ENCODE results near the gene CLIP4.

The CLIP4 gene

DNA sequence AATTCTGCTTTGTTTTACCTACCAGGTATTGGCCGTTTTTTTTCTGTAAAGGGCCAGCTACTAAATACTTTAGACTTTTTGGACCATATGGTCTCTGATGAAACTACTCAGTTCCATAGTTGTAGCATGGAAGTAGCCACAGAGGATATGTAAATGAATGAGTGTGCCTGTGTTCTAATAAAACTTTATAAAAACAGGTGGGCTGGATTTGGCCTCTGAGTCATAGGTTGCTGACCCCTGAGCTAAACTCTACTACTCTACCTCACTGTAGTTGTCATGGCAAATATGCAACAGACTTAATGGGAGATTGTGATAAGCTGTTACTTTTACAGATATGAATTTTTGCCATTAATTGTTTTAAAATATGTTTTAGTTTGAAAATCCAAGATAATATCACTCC is 19.7 kb downstream of the CLIP4 start:
- DNase-seq (ENCODE audit: low read depth) = no peak

DNA sequence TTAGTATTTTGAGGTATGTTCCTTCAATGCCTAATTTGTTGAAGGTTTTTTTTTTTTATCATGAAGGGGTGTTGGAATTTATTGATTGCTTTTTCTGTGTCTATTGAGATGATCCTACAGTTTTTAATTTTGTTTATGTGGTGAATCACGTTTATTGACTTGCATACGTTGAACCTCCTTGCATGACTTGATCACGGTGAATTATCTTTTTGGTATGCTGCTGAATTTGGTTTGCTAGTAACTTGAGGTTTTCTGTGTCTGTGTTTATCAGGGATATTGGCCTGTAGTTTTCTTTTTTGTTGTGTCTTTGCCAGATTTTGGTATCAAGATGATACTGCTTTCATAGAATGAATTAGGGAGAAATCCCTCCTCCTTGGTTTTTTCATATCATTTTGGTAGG is 23.9 kb downstream of the CLIP4 start:
- DNase-seq (ENCODE audit: low read depth) = no peak

DNA sequence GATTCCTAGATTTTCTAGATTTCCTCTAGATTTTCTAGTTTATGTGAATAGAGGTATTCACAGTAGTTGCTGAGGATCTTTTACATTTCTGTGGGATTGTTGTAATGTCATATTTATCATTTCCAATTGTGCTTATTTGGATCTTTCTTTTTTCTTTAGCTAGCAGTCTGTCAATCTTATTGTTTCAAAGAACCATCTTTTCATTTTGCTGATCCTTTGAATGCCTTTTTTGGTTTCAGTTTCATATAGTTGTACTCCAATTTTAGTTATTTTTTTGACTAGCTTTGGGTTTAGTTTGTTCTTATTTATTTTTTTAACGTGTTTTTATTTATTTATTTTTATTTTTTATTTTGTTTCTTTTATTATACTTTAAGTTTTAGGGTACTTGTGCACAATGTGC is 24.5 kb downstream of the CLIP4 start:
- no peak for DNase-seq (ENCODE audit: low read depth)

DNA sequence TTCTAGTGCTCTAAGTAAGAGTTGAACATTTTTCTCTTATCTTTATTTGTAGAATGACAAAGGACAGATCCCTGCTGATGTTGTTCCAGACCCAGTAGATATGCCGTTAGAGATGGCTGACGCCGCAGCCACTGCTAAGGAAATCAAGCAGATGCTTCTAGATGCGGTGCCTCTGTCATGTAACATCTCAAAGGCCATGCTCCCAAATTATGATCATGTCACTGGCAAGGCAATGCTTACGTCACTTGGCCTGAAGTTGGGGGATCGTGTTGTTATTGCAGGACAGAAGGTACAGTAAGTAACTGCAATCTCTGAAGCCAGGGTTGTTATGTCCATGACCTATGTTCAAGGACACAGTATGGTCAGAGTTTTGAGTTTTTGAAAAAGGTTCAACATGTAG is 28.4 kb downstream of the CLIP4 start:
- no peak for DNase-seq (ENCODE audit: low read depth)

DNA sequence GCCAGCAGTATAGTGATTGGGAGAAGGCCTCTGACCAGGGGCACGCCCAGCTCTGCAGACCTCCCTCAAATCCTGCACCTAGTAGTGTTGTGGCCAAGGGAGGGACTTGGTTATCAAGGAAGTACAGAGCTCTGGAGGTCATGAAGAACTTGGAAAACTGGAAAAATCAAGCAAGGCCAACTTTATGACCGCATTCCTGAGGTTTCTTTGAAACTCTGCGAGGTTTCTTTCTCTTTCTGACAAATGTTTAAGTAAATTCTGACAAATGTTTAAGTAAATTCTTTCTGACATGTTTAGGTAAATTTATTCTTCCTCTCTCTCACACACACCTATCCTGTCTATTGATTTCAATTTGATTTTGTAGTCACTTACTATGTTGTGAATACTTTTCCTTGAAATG is 31.0 kb downstream of the CLIP4 start:
- no peak for DNase-seq (ENCODE audit: low read depth)

DNA sequence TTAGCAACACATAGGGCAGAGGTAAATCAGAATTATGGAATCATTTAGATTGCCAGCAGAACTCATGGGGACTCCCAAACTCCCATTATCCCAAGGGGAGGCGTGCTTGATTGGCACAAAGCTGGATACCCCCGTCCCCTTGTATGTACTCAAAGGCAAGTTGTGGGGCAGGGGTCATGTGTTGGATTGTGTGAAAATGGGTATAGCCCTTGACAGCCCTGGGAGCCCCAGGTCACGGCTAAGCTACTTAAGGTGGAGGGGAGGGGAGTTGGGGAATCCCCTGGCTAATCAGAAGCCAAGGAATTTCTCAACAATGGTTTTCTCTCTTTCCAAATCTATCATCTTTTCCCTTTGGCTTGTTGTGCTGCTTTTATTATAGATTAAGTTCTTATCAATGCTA is 32.7 kb downstream of the CLIP4 start:
- no peak for DNase-seq (ENCODE audit: low read depth)

DNA sequence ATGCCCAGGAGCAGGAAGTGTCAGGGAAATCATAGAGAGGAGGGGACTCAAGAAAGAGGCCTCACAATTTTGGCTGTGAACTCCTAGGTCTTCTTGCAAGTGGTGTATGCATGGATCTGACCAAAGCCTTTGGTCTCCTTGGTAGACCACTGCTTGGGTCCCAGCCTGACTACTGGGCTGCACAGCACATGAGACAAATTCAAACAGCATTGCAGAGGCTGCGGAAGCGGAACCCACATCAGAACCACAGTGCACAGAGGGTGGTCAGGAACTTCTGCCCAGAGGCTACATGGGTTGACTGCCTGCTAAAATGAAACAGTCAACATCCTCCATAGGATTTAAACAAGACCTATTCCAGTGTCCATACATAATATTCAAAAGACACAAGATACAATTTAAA is 39.4 kb downstream of the CLIP4 start:
- DNase-seq (ENCODE audit: low read depth) = no peak

DNA sequence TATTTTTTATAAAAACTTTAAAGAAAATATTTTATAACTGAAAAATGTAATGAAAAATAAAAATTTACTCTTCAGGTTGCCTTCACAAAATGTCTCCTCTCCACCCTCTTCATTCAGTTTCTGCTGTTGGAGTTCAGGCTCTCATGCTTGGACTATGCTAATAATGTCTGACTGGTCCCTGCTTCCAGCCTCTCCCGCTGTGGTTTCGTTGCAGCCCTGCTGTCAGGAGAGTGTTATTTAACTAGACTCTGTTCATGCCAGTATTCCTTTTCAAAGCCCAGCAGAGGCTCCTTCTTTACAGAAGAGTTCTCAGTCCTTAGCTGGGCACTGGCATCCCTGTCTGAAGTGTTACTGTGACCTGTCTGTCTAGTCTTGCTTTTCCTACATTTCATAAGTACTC is 40.4 kb downstream of the CLIP4 start:
- no peak for DNase-seq (ENCODE audit: low read depth)

DNA sequence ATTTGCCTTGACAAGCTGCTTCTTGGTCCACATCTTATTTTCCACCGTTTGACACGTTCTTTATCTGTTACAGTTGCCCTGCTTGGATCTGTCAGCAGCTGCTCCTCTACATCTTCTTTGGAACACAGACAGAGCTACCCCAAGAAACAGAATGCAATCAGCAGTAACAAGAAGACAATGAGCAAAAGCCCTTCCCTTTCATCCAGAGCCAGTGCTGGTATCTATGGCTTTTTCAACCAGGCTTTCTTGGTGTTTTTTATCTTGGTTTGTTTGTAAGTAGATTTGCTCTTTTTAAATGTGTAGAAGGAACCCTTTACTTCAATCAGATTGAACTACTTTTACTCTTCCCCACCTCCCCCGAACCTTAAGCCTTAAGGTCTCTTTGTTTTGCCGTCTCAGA is 41.9 kb downstream of the CLIP4 start:
- no peak for DNase-seq (ENCODE audit: low read depth)

DNA sequence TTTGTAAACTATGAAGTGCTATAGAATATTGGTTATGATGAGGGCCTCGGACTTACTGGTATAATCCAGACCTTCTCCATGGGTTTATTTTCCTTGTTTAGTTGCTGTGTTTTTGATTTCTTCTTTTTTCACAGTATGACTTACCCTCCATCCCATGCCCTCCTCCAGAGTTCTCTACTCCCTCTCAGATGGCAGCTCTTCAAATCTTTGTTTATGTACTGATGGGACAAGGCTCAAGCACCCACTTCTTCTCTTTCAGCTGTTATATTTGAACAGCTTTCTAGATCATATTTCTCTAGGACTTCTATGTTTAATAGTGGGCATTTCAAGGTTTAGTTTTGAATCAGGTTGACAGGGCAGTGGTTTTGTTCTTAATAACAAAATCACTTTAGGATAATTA is 43.9 kb downstream of the CLIP4 start:
- no peak for DNase-seq (ENCODE audit: low read depth)

DNA sequence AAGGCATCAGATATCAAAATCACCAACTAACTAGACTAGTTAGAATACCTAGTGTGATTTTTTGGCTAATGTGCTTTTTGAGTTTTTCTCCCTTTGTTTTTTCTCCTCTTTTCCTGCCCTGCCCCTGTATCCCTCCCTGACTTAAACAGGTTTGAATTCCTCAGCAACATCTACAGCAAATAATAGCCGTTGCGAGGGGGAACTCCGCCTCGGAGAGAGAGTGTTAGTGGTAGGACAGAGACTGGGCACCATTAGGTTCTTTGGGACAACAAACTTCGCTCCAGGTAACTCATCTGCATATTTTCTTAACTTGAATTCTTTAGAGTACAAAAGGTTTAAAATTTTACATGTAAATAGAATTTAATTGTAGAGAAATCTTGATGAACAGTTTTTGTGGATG is 45.0 kb downstream of the CLIP4 start:
- DNase-seq (ENCODE audit: low read depth) = no peak

DNA sequence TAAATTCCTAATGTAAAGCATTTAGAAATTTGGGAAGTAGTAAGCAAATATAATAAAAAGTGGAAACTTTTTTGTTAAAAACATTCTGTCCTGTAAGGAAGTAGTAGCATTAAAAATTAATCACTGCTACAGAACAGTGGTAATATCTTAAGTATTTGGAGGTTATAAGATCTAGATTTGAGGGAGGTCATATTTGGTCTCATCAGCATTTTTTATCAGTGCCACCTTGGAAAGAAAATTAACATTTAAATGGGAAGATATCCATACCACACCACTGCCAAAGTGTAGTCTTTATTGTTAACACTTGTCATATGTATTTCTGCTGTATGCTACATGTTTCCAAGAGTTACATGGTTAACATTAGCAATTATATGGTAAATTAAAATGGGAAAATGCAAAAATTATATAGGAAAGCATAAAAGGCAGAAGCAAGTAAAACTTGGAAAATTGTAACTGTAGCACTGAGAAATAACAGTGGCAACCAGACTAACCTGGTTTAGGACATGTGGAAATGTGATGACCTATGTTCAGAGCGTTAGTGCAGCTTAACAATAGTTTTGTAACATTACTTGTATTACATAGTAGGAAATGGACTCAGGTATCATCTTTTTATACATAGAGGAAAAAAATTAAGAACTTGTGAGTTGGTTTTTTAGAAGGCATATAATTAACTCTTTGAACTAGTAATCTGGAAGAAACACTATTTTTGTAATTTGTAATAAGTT is 47.2 kb downstream of the CLIP4 start:
- DNase-seq (ENCODE audit: low read depth) = no peak

DNA sequence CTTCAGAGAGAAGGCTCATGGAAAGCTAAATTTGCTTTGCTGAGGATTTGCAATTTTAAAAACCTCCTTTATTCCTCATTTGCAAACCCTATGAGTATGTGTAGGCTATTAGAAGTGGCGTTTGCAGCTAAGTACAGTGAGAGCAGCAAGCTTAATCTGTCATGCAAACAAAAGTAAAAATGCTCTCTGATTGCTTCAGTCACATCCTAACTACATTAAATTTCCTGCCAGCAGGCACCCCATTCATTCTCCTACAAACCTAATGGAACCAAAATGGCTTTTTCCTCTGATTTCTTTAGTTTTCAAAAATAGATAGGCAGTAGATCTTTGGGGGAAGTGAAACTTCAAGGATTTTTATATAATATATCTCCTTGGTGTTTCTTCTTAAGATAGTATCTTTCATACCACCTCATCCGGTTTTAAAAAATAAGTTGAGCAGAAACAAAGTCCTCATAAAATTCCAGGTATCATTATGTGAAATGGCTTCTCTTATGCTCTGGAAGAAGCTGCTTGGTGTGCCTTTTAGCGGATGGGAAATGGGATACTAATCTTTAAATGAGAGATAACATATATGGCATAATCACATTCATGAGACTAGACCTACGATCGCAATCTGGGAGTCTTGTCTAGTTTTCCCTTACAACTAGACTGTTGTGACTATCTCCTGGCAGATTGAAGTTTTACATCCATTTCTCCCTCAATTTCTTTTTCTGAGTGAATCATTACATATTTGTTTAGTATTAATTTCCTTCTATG is 49.1 kb downstream of the CLIP4 start:
- DNase-seq (ENCODE audit: low read depth) = no peak

DNA sequence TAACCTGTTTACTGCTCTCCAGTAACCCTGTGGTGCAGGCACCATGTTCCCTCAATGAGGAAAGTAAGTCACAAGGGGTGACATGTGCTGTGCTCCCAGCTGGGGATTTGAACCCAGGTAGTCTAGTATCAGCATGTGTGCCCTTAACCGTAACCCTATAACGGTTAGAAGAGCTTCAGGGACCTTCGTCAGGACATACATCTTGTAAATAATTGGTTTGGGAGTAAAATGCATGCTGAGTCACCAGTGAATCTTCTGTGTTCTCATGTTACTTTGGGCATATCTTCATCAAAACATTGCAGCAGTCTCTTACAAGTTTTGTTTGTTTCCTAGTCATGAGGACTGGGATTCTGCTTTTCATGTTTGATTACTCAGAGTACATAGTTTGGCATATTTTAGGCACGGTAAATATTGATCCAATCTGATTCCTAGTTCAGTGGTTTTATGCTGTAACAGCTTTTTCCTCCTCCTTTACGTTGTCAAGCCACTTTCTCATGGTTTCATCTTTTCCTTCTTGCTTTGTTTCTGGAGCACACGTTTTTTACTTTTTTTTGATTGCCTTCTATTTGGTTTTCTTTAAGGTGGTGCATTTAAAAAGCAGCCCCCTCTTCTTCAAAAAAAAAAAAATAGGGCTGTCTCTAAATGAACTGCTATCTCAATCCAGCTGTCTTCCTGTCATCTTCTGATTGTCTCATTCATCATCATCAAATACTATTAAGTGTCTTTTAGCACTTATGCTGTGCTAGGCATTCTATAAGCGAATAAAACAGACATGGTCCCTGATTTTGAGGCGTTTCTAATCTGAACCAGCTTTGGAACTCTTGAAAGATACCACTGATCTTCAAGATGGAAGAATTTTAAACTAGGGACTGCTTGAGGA is 50.4 kb downstream of the CLIP4 start:
- peak; percentile 7 for DNase-seq (ENCODE audit: low read depth)

DNA sequence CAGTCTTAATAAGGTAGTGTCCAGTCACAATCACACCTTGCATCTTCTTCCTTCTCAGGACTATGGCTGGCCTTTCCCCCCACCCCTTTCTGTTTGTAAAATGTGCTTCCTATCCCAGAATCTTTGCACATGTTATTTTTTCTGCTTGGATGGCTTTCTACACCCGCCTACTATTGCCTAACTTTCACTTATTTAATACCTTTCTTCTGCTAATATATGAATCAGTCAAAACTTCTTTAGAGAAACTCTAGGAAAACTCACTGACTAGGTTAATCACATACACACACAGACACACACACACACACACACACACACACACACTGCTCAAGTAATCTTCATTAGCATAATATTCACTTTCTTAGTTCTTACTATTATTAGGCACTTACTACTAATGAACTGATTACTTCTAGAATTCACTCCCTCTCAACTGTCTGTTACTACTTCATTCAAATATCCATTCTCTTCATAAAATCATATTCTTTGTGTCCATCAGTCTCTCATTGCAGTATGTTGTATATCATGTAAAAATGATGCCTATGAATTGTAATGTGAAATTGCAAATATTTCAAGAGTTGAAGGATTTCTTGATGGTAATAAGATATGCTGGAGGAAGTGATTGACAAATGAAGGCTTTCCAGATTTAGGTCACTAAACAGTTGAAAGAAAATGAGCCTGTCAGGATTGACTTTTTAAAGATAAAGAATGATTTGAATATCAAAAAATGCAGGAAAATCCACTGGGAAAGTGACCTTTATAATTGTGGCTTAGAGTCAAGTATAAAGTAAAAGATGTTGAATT is 51.2 kb downstream of the CLIP4 start:
- DNase-seq (ENCODE audit: low read depth) = no peak

DNA sequence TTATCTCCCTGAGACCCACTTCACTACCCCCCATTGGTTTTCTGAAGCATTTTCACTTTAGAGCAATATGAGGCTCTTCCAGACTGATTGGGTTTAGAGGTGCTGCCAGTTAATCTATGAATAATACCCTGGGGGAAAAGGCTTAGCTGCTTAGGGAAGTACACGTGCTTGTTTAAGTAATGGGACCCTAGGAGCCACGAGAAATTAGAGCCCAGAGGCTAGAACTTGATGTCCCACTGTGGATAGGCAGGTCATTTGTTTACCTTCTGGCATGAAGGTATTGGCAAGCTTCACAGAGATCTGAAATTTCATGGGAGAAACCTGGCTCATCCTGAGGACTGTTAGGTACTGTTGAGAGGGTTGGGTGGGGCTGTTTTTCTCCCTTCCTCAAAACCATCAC is 59.7 kb downstream of the CLIP4 start:
- no peak for DNase-seq (ENCODE audit: low read depth)

DNA sequence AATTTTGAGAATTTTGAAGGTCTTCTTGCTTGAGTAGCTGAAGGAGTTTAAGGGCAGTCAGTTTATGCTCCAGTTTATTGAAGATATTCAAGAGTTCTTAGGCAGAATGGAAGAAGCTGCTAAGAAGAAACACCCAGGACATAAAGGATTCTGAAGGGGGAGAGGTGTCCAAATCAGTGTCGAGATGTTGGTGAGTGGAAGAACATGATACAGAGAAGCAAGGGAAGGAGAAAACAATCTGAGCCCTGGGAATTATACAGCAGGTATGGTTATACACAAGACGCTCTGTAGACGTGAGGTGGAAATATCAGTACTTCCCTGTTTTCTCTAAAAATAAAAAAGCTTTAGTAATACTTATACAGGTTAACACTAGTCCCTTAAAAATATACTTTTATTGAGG is 60.1 kb downstream of the CLIP4 start:
- no peak for DNase-seq (ENCODE audit: low read depth)

DNA sequence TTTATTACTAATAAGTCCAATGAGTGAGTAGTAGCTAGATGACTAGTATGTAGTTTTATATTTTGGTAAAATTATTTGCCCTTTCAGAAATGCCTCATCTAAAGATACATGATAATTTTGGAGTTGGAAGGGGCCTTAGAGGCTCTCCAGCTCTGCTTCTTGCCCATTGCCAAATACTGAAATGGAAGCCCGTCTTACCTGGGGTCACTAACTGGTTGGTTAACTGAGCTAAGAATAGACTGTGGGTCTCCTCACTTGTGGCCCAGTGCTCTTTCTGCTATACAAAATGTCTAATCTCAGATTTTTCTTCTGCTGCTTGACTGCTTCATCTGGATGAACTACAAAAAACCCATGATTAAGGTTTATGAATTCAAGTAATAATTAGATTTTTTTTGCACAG is 67.1 kb downstream of the CLIP4 start:
- no peak for DNase-seq (ENCODE audit: low read depth)

DNA sequence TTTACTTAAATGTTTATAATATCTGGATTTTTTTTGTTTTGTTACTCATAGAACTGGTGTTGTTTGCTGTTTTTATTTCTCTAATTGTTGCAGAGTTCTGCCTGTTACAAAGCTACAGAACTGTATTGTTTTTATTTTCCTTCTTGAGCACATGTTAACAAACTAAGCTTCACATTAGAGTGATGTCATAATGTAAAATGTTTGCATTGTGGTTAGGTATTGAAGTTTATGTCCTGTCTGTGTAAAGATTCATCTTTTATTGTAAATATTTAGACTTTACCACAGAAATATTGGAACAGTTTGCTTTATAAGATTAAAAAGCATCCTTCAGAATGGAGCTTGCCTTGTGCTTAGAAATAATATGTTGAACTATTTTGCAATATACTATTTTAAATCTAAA is 67.7 kb downstream of the CLIP4 start:
- no peak for DNase-seq (ENCODE audit: low read depth)

DNA sequence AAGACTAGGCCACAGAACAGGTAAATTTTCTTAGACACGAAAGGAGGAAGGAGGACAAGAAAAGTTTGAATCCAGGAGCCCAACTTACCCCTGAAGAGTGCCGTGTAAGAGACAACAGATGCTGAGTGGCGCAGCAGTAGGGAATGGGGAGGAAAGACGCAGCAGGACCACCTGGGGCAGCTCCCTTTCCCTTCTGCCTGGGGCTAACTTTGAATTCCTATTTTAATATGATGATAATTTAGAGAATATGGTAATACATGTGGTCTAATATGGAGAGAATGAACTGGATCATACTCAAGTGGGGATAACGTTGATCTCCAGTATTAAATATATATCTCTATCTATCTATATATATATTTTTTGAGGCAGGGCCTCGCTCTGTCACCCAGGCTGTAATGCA is 69.3 kb downstream of the CLIP4 start:
- no peak for DNase-seq (ENCODE audit: low read depth)

DNA sequence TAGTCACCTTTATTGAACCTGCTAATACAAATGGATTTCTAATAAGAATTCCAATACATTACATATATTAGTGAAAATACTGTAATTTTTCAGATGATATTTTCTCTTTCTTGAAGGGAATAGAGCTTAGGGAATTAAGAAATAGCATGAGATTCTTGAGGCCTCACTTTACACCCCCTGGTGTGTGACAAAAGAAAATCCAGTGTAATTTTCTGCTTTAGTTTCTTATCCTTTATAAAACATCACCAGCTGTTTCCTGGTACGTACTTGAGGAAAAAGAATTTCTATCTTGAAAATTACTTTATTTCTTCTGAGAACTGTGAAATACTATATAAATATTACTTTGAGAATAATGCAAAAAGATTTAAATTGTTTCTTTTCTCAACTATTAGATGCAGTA is 71.6 kb downstream of the CLIP4 start:
- DNase-seq (ENCODE audit: low read depth) = no peak

DNA sequence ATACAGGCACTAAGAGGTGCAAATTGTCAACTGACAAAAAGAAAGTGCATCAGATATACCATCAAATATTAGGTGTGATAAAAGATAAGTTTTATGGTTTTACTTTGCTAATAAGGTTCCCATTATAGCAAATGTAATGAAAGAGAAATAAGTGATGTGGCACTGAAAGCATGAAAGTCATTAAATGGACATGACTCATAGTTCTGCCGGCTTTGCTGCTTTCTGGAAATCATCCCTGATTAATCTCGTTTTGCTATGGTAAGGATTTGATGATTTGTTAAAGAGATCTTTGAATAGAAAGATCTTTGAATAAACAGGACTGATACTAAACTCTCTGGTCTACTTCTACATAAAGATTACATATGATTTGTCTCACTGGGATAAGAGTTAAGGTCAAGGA is 72.7 kb downstream of the CLIP4 start:
- no peak for DNase-seq (ENCODE audit: low read depth)
